Epithelial cell of prostate (primary cell): Measurements from ENCODE around the gene FGFBP3.

Source experiments
- DNase-seq: peaks from one replicate; pipeline ENCODE4 v3.0.0-alpha.2; 2011; ENCODE audit warnings: low read depth, low spot score
- H3K27ac ChIP-seq: fragments of 450-650 bp; 2 replicates; pipeline ENCODE4 v1.5.1; 2017; ENCODE audit warnings: mild to moderate bottlenecking

FGFBP3 gene

GRCh38 chr10:91909117-91909677 lies at the start of gene FGFBP3:
TSS of gene FGFBP3 (minus strand) at chr10:91909486. CDS start at chr10:91908969, 517 bp downstream.
- no peak within 1 kb of the TSS for H3K27ac ChIP-seq
- no peak for DNase-seq

GRCh38 chr10:91957091-91957490 lies 47.8 kb upstream of the FGFBP3 start:
- DNase-seq = no peak
- H3K27ac ChIP-seq = no peak overlapping the region

GRCh38 chr10:91955114-91955513 lies 45.8 kb upstream of the FGFBP3 start:
- no peak overlapping the region for H3K27ac ChIP-seq
- DNase-seq = no peak

GRCh38 chr10:91953600-91954160 lies 44.4 kb upstream of the FGFBP3 start:
- no peak for DNase-seq
- peak overlapping the region; percentile 17 for H3K27ac ChIP-seq

- DNase-seq = no peak
- H3K27ac ChIP-seq = no peak overlapping the region
These were observed 35.8 kb upstream of the FGFBP3 start for GRCh38 chr10:91944880-91945630.

GRCh38 chr10:91941426-91941825 lies 32.1 kb upstream of the FGFBP3 start:
- H3K27ac ChIP-seq = no peak overlapping the region
- no peak for DNase-seq

GRCh38 chr10:91939653-91940052 lies 30.4 kb upstream of the FGFBP3 start:
- no peak overlapping the region for H3K27ac ChIP-seq
- DNase-seq = no peak

- peak overlapping the region; percentile 46 for H3K27ac ChIP-seq
These were observed 26.6 kb upstream of the FGFBP3 start for GRCh38 chr10:91935886-91936285.

GRCh38 chr10:91932737-91933136 lies 23.5 kb upstream of the FGFBP3 start:
- DNase-seq = no peak

More at GRCh38 chr10:91935886-91936285, 26.6 kb upstream of the FGFBP3 start:
- peak; percentile 57 for DNase-seq

GRCh38 chr10:91931526-91932190 lies 22.4 kb upstream of the FGFBP3 start:
- no peak for DNase-seq
- no peak overlapping the region for H3K27ac ChIP-seq

More at GRCh38 chr10:91932737-91933136, 23.5 kb upstream of the FGFBP3 start:
- H3K27ac ChIP-seq = no peak overlapping the region

GRCh38 chr10:91930939-91931338 lies 21.7 kb upstream of the FGFBP3 start:
- no peak for DNase-seq
- H3K27ac ChIP-seq = no peak overlapping the region

GRCh38 chr10:91925022-91925320 lies 15.7 kb upstream of the FGFBP3 start:
- no peak overlapping the region for H3K27ac ChIP-seq
- DNase-seq = no peak

GRCh38 chr10:91924212-91925021 lies 15.1 kb upstream of the FGFBP3 start:
- no peak for DNase-seq
- peak overlapping the region; percentile 82 for H3K27ac ChIP-seq

- DNase-seq = peak; percentile 72
- peak within 1 kb of the TSS; percentile 82 for H3K27ac ChIP-seq
These were observed 14.3 kb upstream of the FGFBP3 start, which contains the start of gene BTAF1 for GRCh38 chr10:91923371-91924211. TSS of gene BTAF1 (plus strand) at chr10:91923770. CDS start at chr10:91924077, 307 bp downstream.

GRCh38 chr10:91919651-91920050 lies 10.4 kb upstream of the FGFBP3 start:
- H3K27ac ChIP-seq = no peak overlapping the region
- DNase-seq = no peak

GRCh38 chr10:91910467-91910866 lies 1.2 kb upstream of the FGFBP3 start:
- DNase-seq = no peak
- no peak overlapping the region for H3K27ac ChIP-seq

- no peak overlapping the region for H3K27ac ChIP-seq
- no peak for DNase-seq
These were observed 759 bp downstream of the FGFBP3 start for GRCh38 chr10:91908337-91909116.

GRCh38 chr10:91907914-91908336 lies 1.4 kb downstream of the FGFBP3 start:
- no peak for DNase-seq

More at GRCh38 chr10:91907914-91908336, 1.4 kb downstream of the FGFBP3 start:
- no peak overlapping the region for H3K27ac ChIP-seq
